ENCODE data around the gene OPCML.

DNA sequence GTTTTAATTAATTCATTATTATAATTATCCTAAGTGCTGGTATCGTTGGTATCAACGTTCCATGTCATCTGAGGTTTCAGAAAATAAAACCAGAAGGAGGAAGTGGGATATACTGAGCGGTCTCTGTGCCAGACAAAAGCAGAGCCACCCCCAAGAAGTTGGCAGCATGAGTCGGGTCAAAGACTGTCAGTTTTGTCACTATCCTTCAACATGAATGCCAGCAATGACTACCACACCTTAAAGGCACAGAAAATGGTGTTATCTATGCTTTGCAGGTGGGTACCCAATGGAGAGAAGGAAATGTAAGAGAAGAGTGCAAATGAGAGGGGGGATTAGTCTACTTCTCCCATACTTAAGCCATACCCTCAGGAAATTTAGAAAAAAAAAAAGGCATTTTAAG is 408.5 kb downstream of the OPCML start:
- TF ChIP-seq, protein P1, sequence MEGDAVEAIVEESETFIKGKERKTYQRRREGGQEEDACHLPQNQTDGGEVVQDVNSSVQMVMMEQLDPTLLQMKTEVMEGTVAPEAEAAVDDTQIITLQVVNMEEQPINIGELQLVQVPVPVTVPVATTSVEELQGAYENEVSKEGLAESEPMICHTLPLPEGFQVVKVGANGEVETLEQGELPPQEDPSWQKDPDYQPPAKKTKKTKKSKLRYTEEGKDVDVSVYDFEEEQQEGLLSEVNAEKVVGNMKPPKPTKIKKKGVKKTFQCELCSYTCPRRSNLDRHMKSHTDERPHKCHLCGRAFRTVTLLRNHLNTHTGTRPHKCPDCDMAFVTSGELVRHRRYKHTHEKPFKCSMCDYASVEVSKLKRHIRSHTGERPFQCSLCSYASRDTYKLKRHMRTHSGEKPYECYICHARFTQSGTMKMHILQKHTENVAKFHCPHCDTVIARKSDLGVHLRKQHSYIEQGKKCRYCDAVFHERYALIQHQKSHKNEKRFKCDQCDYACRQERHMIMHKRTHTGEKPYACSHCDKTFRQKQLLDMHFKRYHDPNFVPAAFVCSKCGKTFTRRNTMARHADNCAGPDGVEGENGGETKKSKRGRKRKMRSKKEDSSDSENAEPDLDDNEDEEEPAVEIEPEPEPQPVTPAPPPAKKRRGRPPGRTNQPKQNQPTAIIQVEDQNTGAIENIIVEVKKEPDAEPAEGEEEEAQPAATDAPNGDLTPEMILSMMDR (IDR thresholded peaks at IDR 0.05; ENCODE audit: poor library complexity, severe bottlenecking): no peak
- TF ChIP-seq EP300 (conservative IDR thresholded peaks at IDR 0.05; ENCODE audit: poor library complexity, severe bottlenecking) (no peak), POLR2AphosphoS5 (IDR thresholded peaks at IDR 0.05) (no peak)
